ENCODE data around the gene NT5C1B.

DNA sequence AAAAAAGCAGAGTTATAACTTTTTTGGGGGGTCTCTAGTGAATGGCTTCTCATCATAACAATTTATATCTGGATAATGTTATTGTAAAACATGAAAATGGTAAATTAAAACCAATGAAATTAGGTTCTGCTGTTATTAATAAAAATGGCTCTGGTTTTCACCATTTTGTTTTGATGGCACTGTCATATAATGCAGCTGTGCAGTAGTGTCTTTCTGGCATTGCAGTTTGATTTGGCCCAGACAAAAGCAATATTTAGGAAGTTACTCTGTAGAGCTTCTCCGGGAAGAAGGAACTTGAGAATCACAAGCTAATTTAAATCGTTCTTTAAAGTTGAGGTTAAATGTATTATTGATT is 15.1 kb upstream of the NT5C1B start:
- TF ChIP-seq POLR2A (IDR thresholded peaks at IDR 0.05; ENCODE audit: low read depth, low read length) (no peak), TAF1 (IDR thresholded peaks at IDR 0.05; ENCODE audit: low read depth, low read length) (no peak), POLR2AphosphoS5 (IDR thresholded peaks at IDR 0.05; ENCODE audit: low read depth, low read length) (no peak), SPI1 (IDR thresholded peaks at IDR 0.05; ENCODE audit: low read depth, low read length) (no peak), PAX5 (IDR thresholded peaks at IDR 0.05; ENCODE audit: insufficient read depth, low read length, severe bottlenecking) (no peak)
